Hepatocyte (in vitro differentiated cells): Measurements from ENCODE around the gene DPYD.

ENCODE experiments used
- CTCF ChIP-seq: fragments of 200-600 bp; sonication (generic); IDR thresholded peaks from 2 replicates; pipeline ENCODE4 v1.5.1; 2016; ENCODE audit warnings: antibody characterized with exemption, mild to moderate bottlenecking; ENCODE audit not compliant: poor library complexity
- EZH2 ChIP-seq: fragments of 200-600 bp; sonication (generic); IDR thresholded peaks from 2 replicates; pipeline ENCODE4 v1.6.1; 2016; ENCODE audit warnings: antibody characterized with exemption, mild to moderate bottlenecking, borderline replicate concordance

- TF ChIP-seq CTCF (no peak), EZH2 (no peak)
Measured at GRCh38 chr1:97108179-97108578, 812.7 kb downstream of the DPYD start.
